A375 (cell line): ENCODE data around the gene FCHO2. TPM values are rescaled to one million over a fixed set of nuclear protein-coding genes. Genes with fewer than 3 reads are reported as not detected.

Experiments
- total RNA-seq: library from RNA; depleted of rRNA; stranded (reverse); fragments of >200 nt; shearing (Covaris generic); gene quantifications from 2 replicates; pipeline ENCODE4 v1.2.3, GENCODE V29; 2014; rRNA removed

The FCHO2 gene
- 3.6 and 5.4 TPM in 2 replicates for total RNA-seq

GRCh38 chr5:72955768-72956323, at the start of gene FCHO2:
Gene FCHO2 (plus strand): TSS chr5:72956041. CDS start chr5:72956097, 56 bp downstream.

GRCh38 chr5:73120222-73121118, 164.6 kb downstream of the FCHO2 start, which contains the start of gene TMEM171:
Gene TMEM171 (plus strand): TSS chr5:73120575. CDS start chr5:73123374, 2,799 bp downstream.

Other genes starting within 250 kb of the FCHO2 start
- 164 and 181 TPM in 2 replicates for gene TNPO1, start 139.4 kb upstream of the FCHO2 start, total RNA-seq
- 3.5 and 3.7 TPM in 2 replicates for gene TMEM171, start 164.5 kb downstream of the FCHO2 start, total RNA-seq
- not detected in 2 replicates for gene TMEM174, start 217.2 kb downstream of the FCHO2 start, total RNA-seq